ENCODE data around the gene VPS11.

The VPS11 gene

GRCh38 chr11:119106564-119107537, 39.2 kb downstream of the VPS11 start, which contains the start of gene C2CD2L:
Gene C2CD2L, plus strand, starts transcription at chr11:119107344. Its CDS starts 398 bp downstream, at chr11:119107742.
- peak; percentile 92 for DNase-seq

- DNase-seq: no peak
These were observed 40.0 kb downstream of the VPS11 start for GRCh38 chr11:119107538-119108145.

- DNase-seq: peak; percentile 73
These were observed 40.7 kb downstream of the VPS11 start for GRCh38 chr11:119108146-119108856.

GRCh38 chr11:119108857-119109221, 41.2 kb downstream of the VPS11 start:
- no peak for DNase-seq

GRCh38 chr11:119109843-119110242, 42.2 kb downstream of the VPS11 start:
- DNase-seq: no peak

GRCh38 chr11:119110439-119110838, 42.8 kb downstream of the VPS11 start:
- DNase-seq: no peak

- no peak for DNase-seq
These were observed 43.8 kb downstream of the VPS11 start for GRCh38 chr11:119111361-119111925.

- DNase-seq: no peak
These were observed 44.8 kb downstream of the VPS11 start for GRCh38 chr11:119112314-119113020.

- no peak for DNase-seq
These were observed 46.1 kb downstream of the VPS11 start for GRCh38 chr11:119113716-119114115.

- DNase-seq: no peak
These were observed 46.7 kb downstream of the VPS11 start for GRCh38 chr11:119114351-119114750.

- no peak for DNase-seq
These were observed 48.0 kb downstream of the VPS11 start for GRCh38 chr11:119115484-119116234.

- no peak for DNase-seq
These were observed 48.6 kb downstream of the VPS11 start for GRCh38 chr11:119116235-119116594.

GRCh38 chr11:119116601-119117000, 49.0 kb downstream of the VPS11 start:
- DNase-seq: no peak

- no peak for DNase-seq
These were observed 49.5 kb downstream of the VPS11 start for GRCh38 chr11:119117004-119117706.

GRCh38 chr11:119118227-119118626, 50.6 kb downstream of the VPS11 start:
- no peak for DNase-seq

- no peak for DNase-seq
These were observed 51.3 kb downstream of the VPS11 start for GRCh38 chr11:119118946-119119345.

- no peak for DNase-seq
These were observed 53.0 kb downstream of the VPS11 start for GRCh38 chr11:119120639-119121007.

GRCh38 chr11:119121008-119121810, 53.6 kb downstream of the VPS11 start, which contains the start of gene HINFP:
Gene HINFP, plus strand, starts transcription at chr11:119121580. Its CDS starts 5,365 bp downstream, at chr11:119126945.
- DNase-seq: peak; percentile 99

GRCh38 chr11:119121811-119122124, 54.1 kb downstream of the VPS11 start:
- DNase-seq: no peak

GRCh38 chr11:119125821-119126220, 58.2 kb downstream of the VPS11 start:
- DNase-seq: no peak

Data from NCI-H345 (cell line).